Ishikawa (cell line): ENCODE data around the gene TMEM235.

Experiments
- CEBPB ChIP-seq: IDR thresholded peaks from 2 replicates; pipeline ENCODE4 v1.6.1; 2012
- CREB1 ChIP-seq: IDR thresholded peaks from 2 replicates; pipeline ENCODE4 v1.6.1; 2012; ENCODE audit warnings: low read depth
- EGR1 ChIP-seq: IDR thresholded peaks from 2 replicates; pipeline ENCODE4 v1.6.1; 2012
- EP300 ChIP-seq: IDR thresholded peaks from 2 replicates; pipeline ENCODE4 v1.6.1; 2012; ENCODE audit warnings: borderline replicate concordance
- FOXM1 ChIP-seq: IDR thresholded peaks from 2 replicates; pipeline ENCODE4 v1.6.1; 2012; ENCODE audit warnings: low read depth, borderline replicate concordance
- NFIC ChIP-seq: IDR thresholded peaks from 2 replicates; pipeline ENCODE4 v1.6.1; 2012
- RAD21 ChIP-seq: IDR thresholded peaks from 2 replicates; pipeline ENCODE4 v1.6.1; 2012; ENCODE audit warnings: low read depth
- TAF1 ChIP-seq: IDR thresholded peaks from 2 replicates; pipeline ENCODE4 v1.6.1; 2012; ENCODE audit warnings: low read depth, mild to moderate bottlenecking
- TCF12 ChIP-seq: IDR thresholded peaks from 2 replicates; pipeline ENCODE4 v1.6.1; 2012; ENCODE audit warnings: low read depth
- TEAD4 ChIP-seq: IDR thresholded peaks from 2 replicates; pipeline ENCODE4 v1.6.1; 2012
- YY1 ChIP-seq: IDR thresholded peaks from 2 replicates; pipeline ENCODE4 v1.6.1; 2012; ENCODE audit warnings: low read depth
- ZBTB7A ChIP-seq: IDR thresholded peaks from 2 replicates; pipeline ENCODE4 v1.6.1; 2012; ENCODE audit warnings: low read depth
- TF ChIP-seq, protein P1 (sequence below): IDR thresholded peaks from 2 replicates; pipeline ENCODE4 v1.6.1; 2012
- TF ChIP-seq, protein P2 (sequence below): IDR thresholded peaks from 2 replicates; pipeline ENCODE4 v1.6.1; 2012
- TF ChIP-seq, protein P3 (sequence below): IDR thresholded peaks from 2 replicates; pipeline ENCODE4 v1.6.1; 2012; ENCODE audit warnings: low read depth, mild to moderate bottlenecking

Gene TMEM235

DNA sequence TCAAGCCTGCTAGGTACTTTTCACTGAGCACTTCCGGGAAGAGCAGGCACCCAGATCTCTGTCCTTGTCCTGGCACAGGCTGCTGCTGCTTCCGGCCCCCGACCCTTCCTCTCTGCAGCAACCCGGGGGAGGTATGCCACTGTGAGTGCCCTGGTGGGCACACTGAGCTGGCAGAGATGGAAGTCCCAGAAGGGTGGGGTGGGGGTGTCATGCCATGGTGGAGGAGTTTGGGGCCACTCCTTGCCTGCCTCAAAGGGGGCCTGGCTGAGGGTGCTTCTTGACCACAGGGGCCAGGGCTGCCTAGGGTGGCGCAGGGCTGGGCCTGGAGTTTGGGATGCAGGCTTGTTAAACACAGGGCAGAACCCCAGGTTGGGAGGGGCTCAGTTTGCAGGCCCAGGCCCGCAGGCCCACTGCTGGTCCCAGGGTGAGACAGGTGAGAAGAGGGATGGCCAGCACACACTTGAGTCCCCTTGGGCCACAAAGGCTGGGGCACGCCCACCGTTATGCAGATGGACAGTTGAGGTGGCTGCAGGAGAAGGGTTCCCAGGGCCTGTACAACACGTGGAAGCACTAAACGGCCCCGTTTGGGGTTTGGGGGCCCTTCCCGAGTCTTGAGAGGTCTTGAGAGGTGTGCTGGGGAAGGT is 8.7 kb downstream of the TMEM235 start:
- TF ChIP-seq, protein P1, sequence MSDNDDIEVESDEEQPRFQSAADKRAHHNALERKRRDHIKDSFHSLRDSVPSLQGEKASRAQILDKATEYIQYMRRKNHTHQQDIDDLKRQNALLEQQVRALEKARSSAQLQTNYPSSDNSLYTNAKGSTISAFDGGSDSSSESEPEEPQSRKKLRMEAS, result no peak
- TF ChIP-seq FOXM1 (no peak), CEBPB (no peak), EGR1 (no peak), TAF1 (no peak), TCF12 (no peak), RAD21 (no peak), ZBTB7A (no peak), CREB1 (no peak), EP300 (no peak)

DNA sequence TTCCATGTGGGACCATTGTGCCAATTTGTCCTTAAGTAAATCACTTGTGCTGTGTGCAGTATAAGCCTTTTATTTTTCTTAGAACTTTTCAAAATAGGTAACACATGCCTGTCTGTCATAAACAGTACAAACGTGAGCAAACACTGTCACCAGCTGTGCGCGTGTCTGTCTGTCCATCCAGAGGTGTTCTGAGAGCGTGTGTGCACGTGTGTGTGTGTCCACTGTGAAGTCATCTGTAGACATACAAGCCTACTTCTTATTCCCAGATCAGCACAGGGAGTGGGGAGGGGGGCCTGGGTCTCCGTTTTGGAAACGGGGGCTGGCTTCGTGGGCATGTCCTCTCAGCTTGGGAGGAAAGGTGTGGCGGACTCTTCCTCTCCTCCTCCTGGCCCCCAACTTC is 9.4 kb downstream of the TMEM235 start:
- TF ChIP-seq, protein P2, sequence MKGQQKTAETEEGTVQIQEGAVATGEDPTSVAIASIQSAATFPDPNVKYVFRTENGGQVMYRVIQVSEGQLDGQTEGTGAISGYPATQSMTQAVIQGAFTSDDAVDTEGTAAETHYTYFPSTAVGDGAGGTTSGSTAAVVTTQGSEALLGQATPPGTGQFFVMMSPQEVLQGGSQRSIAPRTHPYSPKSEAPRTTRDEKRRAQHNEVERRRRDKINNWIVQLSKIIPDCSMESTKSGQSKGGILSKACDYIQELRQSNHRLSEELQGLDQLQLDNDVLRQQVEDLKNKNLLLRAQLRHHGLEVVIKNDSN, result no peak
- TF ChIP-seq NFIC, result no peak

DNA sequence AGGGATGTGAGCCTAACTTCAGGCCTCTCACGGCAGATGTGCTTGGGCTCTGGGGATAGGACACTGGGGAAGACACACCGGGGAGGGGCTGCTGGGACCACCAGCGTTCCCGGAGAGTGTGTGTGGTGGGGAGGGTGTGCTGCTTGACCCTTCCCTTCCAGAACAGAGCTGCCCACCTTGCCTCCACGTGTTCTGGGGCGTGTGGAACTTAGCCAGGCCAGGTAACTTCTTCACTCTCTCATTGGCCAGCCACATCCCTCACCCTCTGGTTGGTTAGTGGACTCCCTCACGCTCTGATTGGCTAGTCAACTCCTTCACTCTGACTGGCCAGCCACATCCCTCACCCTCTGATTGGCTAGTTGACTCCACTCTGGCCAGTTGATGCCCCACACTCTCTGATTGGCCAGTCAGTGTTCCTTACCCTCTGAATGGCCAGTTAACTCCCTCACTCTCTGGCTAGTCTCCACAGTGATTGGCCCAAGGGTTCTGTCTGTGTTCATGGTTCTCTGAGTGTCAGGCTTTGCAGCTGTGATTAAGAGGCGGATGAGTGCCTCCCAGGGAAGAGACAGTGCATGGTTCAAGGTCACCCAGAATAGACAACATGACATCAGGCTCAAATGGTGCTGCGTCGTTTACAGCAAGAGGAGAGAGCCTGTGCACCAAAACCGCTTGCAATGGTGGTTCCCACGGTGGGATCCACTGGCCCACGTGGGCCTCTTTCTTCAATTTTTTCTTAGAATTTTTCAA is 10.0 kb downstream of the TMEM235 start:
- TF ChIP-seq, protein P2, result no peak
- TF ChIP-seq, protein P1, result peak; percentile 70

DNA sequence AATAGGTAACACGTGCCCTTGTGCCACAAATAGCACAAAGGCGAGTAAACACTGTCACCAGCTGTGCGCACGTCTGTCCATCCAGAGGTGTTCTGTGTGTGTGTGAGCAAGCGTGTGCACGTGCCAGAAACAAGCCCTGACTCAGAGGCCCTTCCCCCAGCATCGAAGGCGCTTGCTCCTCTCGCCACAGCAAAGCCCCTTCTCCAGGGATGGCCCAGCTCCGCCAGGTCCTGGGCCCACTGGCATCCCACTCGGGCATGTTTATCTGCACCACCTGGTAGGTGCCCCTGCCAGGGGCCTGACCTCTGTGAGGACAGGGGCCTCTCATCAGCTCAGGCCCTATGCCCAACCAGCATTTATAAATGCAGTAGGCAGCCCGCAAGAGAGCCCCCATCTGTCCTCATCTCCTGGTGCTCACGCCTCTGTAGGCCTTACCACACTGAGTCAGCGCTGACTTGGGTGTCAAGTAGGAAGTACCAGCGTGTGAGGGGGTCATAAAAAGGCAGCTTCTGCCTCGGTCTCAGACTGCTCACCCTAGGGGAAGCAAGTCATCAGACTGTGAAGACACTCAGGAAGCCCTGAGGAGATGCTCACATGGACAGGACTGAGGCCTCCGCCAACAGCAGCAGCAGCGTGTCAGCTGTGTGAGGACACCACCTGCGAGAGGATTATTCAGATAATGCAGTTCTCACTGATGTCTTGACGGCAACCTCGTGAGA is 10.8 kb downstream of the TMEM235 start:
- TF ChIP-seq RAD21 (no peak), FOXM1 (no peak), CEBPB (no peak), TAF1 (no peak), YY1 (no peak)

DNA sequence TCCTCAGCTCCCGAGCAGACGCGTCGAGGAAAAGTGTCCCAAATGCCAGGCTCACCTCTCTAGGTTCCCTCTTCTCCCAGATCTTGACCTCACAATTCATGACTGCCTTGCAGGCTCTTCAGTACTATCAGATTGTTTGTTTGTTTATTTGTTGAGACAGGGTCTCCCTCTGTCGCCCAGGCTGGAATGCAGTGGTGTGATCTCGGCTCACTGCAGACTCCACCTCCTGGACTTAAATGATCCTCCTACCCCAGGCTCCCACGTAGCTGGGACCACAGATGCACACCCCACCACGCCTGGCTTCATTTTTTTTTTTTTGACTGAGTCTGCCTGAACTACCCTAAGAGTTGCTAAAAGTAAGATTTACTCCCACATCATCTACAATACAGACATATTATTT is 15.9 kb downstream of the TMEM235 start:
- TF ChIP-seq, protein P3, sequence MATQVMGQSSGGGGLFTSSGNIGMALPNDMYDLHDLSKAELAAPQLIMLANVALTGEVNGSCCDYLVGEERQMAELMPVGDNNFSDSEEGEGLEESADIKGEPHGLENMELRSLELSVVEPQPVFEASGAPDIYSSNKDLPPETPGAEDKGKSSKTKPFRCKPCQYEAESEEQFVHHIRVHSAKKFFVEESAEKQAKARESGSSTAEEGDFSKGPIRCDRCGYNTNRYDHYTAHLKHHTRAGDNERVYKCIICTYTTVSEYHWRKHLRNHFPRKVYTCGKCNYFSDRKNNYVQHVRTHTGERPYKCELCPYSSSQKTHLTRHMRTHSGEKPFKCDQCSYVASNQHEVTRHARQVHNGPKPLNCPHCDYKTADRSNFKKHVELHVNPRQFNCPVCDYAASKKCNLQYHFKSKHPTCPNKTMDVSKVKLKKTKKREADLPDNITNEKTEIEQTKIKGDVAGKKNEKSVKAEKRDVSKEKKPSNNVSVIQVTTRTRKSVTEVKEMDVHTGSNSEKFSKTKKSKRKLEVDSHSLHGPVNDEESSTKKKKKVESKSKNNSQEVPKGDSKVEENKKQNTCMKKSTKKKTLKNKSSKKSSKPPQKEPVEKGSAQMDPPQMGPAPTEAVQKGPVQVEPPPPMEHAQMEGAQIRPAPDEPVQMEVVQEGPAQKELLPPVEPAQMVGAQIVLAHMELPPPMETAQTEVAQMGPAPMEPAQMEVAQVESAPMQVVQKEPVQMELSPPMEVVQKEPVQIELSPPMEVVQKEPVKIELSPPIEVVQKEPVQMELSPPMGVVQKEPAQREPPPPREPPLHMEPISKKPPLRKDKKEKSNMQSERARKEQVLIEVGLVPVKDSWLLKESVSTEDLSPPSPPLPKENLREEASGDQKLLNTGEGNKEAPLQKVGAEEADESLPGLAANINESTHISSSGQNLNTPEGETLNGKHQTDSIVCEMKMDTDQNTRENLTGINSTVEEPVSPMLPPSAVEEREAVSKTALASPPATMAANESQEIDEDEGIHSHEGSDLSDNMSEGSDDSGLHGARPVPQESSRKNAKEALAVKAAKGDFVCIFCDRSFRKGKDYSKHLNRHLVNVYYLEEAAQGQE, result no peak
- TF ChIP-seq CREB1, result no peak
- TF ChIP-seq ZBTB7A, result no peak
- no peak for TF ChIP-seq NFIC
- TF ChIP-seq RAD21, result no peak
- TF ChIP-seq TCF12, result no peak

DNA sequence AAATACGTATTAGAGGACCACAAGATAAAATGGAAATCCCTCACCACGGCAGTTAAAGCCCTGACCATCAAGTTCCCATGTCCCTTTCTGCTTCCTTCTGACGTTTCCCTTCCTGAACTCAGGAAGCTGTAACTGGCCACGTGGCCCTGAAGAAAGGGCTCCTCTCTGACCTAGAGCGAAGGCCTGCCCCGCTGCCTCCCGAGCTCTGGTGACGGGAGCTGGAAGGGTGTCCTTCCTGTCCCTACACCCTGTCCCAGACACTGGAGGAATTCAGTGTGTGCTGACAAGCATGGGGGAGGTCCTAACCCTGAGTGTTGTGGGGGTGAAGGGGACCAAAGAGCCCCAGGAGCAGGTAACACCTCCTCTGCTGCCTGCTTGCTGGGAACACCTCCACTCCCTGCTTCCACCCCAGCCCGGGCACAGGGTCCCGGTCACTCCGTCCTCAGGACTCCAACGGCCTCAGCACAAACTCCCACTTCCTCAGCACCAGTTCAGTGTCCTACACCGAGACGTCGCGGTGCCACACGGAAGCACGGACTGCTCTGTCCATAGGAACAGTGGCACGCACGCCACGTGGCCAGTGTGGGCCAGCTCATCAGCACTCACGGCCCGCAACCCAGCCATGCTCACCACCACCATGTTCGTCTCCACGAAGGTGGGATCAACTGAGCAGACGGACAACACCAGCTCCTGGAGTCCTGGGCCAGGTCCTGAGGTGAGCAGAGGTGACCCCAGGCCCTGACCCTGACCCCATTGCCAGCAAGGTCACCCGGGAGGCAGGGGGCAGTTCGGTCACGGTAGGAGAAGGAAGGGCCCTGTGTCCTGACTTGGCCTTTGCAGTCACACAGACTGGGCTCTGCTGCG is 16.9 kb downstream of the TMEM235 start:
- TF ChIP-seq YY1 (no peak), CEBPB (no peak), NFIC (no peak), CREB1 (no peak), RAD21 (no peak), EGR1 (no peak), TCF12 (no peak), TAF1 (no peak), TEAD4 (no peak), FOXM1 (no peak)
- TF ChIP-seq, protein P1, result no peak
- TF ChIP-seq, protein P3, result no peak
- TF ChIP-seq, protein P2, result no peak
